Measurements from ENCODE around the gene RGS3.
"Not testable (repeated sequence)": the region's sequence is repeated elsewhere in the genome, so short reads cannot be mapped to it uniquely, and the experiment has no call there.

RGS3 gene

GRCh38 chr9:113463418-113464285 is at the start of gene RGS3:
Gene RGS3, plus strand, starts transcription at chr9:113463727. Its CDS starts 76 bp downstream, at chr9:113463803.
- no peak for DNase-seq (ENCODE audit: low read depth in 2 of 2)

- no peak for DNase-seq (ENCODE audit: low read depth in 2 of 2)
These were observed 47.3 kb upstream of the RGS3 start for GRCh38 chr9:113416149-113416721.

GRCh38 chr9:113417370-113417769 is 46.2 kb upstream of the RGS3 start:
- DNase-seq (ENCODE audit: low read depth in 2 of 2) = no peak

- no peak for DNase-seq (ENCODE audit: low read depth in 2 of 2)
These were observed 41.8 kb upstream of the RGS3 start for GRCh38 chr9:113421726-113422125.

- no peak for DNase-seq (ENCODE audit: low read depth in 2 of 2)
These were observed 38.5 kb upstream of the RGS3 start for GRCh38 chr9:113425072-113425471.

- no peak for DNase-seq (ENCODE audit: low read depth in 2 of 2)
These were observed 36.8 kb upstream of the RGS3 start for GRCh38 chr9:113426701-113427100.

- DNase-seq (ENCODE audit: low read depth in 2 of 2) = no peak
These were observed 35.9 kb upstream of the RGS3 start for GRCh38 chr9:113427629-113428028.

GRCh38 chr9:113428062-113428615 is 35.4 kb upstream of the RGS3 start:
- no peak for DNase-seq (ENCODE audit: low read depth in 2 of 2)

- no peak for DNase-seq (ENCODE audit: low read depth in 2 of 2)
These were observed 32.3 kb upstream of the RGS3 start for GRCh38 chr9:113431191-113431590.

- DNase-seq (ENCODE audit: low read depth in 2 of 2) = no peak
These were observed 26.6 kb upstream of the RGS3 start for GRCh38 chr9:113436728-113437515.

- not testable (repeated sequence) for DNase-seq (ENCODE audit: low read depth in 2 of 2)
These were observed 25.8 kb upstream of the RGS3 start for GRCh38 chr9:113437716-113438115.

GRCh38 chr9:113444736-113445135 is 18.8 kb upstream of the RGS3 start:
- DNase-seq (ENCODE audit: low read depth in 2 of 2) = no peak

- DNase-seq (ENCODE audit: low read depth in 2 of 2) = no peak
These were observed 17.2 kb upstream of the RGS3 start for GRCh38 chr9:113446323-113446740.

GRCh38 chr9:113449376-113449775 is 14.2 kb upstream of the RGS3 start:
- DNase-seq (ENCODE audit: low read depth in 2 of 2) = no peak

- DNase-seq (ENCODE audit: low read depth in 2 of 2) = no peak
These were observed 11.4 kb upstream of the RGS3 start for GRCh38 chr9:113452113-113452605.

GRCh38 chr9:113454914-113455761 is 8.4 kb upstream of the RGS3 start:
- no peak for DNase-seq (ENCODE audit: low read depth in 2 of 2)

- no peak for DNase-seq (ENCODE audit: low read depth in 2 of 2)
These were observed 7.3 kb upstream of the RGS3 start for GRCh38 chr9:113456235-113456634.

GRCh38 chr9:113461285-113461684 is 2.2 kb upstream of the RGS3 start:
- no peak for DNase-seq (ENCODE audit: low read depth in 2 of 2)

- no peak for DNase-seq (ENCODE audit: low read depth in 2 of 2)
These were observed 1.6 kb upstream of the RGS3 start for GRCh38 chr9:113461943-113462342.

- DNase-seq (ENCODE audit: low read depth in 2 of 2) = no peak
These were observed 693 bp upstream of the RGS3 start for GRCh38 chr9:113462781-113463286.

- no peak for DNase-seq (ENCODE audit: low read depth in 2 of 2)
These were observed 746 bp downstream of the RGS3 start for GRCh38 chr9:113464286-113464660.

All from stimulated activated CD4-positive, alpha-beta T cell treated with anti-CD3 and anti-CD28 coated beads, Interleukin-12 subunit alpha, Interleukin-12 subunit beta, amount 100 ng/mL, for 24 hours (primary cell).